ENCODE results near the gene CMIP.

Gene CMIP

GRCh38 chr16:81592353-81592866, 147.8 kb downstream of the CMIP start:
- DNase-seq = no peak

DNA sequence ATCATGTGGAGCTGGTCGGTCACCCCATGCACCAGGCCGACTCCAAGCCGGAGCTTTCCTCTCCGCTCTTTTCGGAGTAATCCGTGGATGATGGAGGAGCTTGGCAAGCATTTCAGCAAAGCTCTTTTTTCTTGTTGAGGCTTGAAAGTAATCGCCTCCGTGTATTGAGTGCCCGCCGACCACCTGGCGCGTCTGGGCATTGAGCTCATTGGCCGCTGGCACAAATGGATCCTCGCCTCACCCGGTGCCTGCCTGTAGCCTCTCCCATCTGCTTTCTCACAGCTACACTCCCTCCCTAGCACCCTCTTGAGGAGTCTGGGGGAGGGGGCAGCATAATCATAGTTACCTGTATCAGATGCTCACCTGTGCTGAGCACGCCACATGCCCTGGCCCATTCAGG, 148.9 kb downstream of the CMIP start:
- no peak for DNase-seq

DNA sequence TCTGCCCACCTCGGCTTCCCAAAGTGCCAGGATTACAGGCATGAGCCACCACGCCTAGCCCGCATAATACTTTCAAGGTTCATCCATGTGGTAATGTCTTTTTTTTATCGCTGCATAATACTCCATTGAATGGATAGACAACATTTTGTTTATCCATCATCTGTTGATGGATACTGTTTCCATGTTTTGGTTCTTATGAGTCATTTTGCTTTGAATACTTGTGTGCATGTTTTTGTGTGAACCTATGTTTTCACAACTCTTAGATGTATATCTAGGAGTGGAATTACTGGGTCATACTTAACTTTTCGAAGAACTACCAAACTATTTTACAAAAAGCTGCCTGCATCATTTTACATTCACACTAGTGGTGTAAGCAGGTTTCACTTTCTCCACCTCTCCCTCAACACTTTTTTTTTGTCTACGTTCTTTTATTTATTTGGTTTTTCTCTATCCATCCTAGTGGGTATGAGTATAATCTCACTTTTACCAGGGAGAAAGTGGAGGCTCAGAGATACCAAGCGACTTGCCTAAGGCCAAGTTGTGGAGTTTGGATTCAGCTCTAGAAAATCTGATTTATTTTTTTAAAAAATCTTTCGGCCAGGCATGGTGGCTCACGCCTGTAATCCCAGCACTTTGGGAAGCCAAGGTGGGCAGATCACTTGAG, 151.2 kb downstream of the CMIP start:
- no peak for DNase-seq

GRCh38 chr16:81597079-81597658, 152.6 kb downstream of the CMIP start:
- no peak for DNase-seq

- DNase-seq = no peak
Observed at GRCh38 chr16:81598083-81598482, 153.5 kb downstream of the CMIP start.

DNA sequence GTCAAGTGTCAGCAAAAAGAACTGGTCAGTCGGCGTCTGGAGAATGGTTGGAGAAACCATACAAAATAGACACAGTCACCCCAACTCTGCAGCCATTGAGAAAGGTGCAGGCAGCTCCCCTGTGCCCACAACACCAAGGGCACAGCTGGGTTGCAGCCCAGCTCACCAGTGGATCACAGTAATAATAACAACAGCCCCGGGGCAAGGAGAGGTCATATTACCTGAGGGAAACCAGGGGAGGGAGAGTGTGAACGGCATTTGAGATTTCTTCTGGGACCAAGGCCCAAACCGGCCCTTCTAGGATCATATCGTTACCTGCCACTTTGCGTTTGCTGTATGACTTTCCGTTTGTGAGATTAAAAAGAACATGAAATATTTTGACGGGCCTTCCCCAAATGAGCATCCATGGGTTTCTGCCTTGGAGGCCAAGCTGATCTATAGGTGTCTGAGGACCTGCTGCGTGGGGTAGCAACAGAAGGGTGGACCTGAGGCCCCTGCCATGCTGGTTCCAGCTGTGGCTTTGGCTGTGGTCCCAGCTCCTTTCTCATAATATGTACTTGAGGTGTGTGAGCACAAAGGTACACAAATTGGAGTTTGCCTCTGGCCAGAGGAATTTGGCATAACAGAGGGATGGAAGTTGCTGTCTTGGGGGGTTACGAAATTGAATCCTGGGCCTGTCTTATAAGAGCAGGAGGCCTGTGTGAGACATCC, 154.6 kb downstream of the CMIP start:
- DNase-seq = no peak

GRCh38 chr16:81600275-81600674, 155.7 kb downstream of the CMIP start:
- DNase-seq = no peak

DNA sequence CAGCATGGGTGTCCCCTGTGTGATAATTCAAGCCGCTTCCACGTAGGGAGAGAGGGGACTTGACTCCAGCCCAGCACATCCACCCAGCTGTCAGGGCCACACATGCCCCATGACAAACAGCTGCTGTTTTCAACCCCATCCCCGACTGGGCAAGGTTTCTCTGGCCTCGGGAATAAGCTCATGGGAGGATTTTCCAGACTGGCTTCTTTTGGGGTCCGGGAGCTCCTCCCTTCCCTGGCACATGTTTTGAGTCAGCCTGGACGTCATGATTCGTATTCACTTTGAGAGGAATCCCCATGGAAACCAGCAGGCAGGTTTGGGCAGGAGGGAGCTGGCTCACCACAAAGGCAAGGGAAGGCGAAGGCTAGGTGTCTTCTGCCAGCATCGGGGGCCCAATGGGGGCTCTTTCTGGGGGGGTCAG, 156.4 kb downstream of the CMIP start:
- no peak for DNase-seq

DNA sequence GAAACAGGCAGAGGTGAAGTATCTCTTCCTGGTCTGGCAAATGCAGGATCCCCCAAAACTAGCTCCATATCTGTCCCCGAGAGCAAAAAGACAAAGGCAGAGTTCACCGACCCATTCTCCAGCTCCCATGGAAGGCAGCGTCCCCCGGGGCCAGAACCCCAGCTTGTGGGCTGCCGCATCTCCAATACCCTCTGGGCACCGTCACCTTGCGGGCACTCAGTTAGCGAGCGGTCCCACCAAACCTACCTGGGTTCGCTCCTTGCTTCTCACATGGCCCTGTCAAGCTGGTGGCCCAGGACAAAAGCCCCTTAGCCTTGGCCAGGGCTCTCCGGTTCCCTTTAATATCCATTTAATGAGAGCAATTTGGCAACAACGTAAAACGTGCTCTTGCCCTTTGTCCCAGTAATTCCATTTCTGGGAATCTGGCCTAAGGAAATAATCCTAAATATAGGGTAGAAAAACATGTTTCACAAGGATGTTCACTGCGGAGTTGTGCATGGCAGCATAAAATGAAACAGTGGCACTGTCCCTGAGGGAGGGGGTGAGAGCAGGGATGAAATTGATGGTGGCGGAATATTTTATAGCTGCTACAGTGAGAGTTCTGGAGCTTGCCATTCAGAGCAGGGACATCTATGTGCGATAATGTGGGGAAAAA, 157.1 kb downstream of the CMIP start:
- no peak for DNase-seq

GRCh38 chr16:81602256-81602776, 157.7 kb downstream of the CMIP start:
- DNase-seq = no peak

GRCh38 chr16:81602792-81603191, 158.2 kb downstream of the CMIP start:
- DNase-seq = no peak

DNA sequence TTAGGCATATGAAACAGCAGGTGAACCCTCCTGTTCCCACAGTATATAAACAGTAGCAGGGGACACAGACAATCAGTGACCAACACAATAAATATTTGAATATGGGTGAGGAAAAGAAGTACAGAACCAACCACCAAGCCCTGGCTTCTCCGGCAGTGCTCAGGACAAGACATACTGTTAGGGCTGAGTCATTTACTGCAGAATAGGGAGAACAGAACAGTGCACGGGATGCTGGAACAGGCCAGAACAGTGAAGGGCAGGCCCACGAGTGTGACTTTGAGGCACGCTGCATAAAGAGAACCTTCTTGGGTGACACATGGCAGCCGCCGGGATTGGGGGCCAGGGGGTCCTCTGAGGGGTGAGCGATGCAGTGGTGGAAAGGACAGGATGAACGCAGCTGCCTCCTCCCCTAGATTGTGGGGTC, 160.4 kb downstream of the CMIP start:
- DNase-seq = no peak

DNA sequence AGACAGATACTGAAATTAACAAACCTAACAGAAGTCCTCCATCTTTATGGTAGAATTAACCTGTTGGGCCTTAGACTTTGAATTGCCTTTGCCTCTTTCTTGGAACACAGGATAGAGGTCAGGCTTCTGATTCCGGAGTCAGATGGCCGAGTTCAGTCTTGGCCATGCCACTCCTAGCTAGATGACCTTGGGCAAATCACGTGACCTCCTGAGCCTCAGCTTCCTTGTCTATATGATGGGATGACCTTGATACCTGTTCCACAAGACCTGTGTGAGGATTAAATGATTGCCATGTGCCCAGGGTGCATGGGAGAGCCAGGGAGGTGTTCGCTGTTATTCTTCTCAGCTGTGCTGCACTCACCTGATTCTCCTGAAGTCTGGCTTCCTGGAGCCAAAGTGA, 161.4 kb downstream of the CMIP start:
- DNase-seq = no peak

DNA sequence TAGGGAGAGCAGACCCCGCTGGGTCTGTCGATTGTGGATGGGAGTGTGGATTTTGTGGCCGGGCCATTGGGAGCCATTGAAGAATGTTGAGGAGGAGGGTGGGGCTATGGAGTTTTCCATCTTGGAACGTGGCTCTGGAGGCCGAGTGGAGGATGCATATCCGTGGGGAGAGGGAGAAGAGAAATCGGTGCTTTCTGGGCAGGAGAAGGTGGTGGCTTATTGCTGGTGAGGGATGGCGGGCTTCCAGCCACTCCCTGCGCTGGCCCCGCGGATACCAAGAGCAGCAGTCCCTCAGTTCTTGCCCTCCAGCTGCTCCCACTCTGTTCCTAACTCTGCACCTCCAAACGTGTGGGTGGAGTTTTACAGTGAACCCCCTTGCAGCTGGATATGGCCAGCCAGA, 162.4 kb downstream of the CMIP start:
- DNase-seq = no peak

DNA sequence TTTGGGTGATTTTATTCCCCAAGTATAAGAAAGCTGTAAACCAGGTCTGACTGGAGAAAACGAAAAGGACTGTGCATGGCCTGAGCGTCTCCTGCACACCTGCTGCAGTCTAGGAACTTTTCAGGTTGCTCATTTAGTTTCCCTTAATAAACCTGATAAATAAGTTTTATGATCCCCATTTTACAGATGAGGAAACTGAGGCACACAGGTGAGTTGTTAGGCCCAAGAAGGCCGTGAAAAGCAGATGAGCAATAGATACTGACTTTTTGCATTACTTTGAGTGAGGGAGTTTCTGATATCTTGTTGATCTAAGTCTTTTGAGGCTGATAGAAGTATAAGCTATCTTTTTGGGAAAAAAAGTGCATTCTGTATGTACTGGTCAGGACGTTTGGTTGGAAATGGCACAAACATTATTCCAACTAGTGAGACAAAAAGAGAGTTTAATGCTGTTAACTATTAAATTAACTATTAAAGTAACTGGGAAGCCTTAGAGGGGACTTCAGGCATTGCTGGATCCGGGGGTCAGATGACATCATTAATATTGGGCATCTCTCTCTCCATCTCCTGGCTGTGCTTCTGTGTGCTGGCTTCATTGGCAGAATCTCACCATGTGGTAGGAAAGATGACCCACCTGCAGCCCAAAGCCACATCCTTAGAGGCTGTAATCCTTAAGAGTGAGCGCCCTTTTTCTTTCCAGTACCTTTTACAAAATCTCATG, 163.4 kb downstream of the CMIP start:
- DNase-seq = no peak

GRCh38 chr16:81608523-81609209, 164.1 kb downstream of the CMIP start:
- no peak for DNase-seq

DNA sequence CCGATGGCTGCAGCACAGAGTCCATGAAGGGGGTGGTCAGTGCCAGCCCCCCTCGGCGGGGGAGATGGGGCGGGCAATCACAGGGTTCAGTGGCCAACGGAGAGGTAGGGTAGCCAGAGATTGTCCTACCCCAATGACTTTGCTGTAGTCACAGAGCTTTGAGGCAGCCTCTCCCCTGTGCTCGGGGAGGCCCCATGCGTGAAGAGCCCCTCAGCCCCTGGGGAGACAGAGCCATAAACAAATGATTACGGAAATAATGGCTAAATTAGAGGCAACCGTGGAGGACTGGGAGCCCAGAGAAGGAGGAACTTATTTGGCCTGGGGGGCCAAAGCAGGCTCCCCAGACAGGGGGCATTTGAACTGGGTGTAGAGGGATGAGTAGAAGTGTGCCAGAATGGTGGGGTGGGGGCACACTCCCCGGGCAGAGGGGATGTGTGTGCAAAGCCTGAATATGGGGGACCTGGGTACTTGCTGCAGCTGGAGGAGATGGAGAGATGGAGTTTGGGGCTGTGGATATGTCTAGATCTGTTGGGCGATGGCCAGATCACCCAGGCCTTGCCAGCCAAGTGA, 164.8 kb downstream of the CMIP start:
- DNase-seq = no peak

GRCh38 chr16:81610144-81610842, 165.7 kb downstream of the CMIP start:
- no peak for DNase-seq

- DNase-seq = no peak
Observed at GRCh38 chr16:81610936-81611335, 166.3 kb downstream of the CMIP start.

- no peak for DNase-seq
Observed at GRCh38 chr16:81611721-81612120, 167.1 kb downstream of the CMIP start.

Measured in activated CD8-positive, alpha-beta memory T cell treated with anti-CD3 and anti-CD28 coated beads, Interleukin-2, amount 50 U/mL, for 48 hours (primary cell).